Osteoblast (primary cell): ENCODE results near the gene MUC21. TPM values are rescaled to one million over a fixed set of nuclear protein-coding genes. Genes with fewer than 3 reads are reported as not detected.
"Not testable (repeated sequence)": the region's sequence is repeated elsewhere in the genome, so short reads cannot be mapped to it uniquely, and the experiment has no call there.

Experiments used
- DNase-seq: peaks from one replicate; pipeline ENCODE4 v3.0.0; 2011; ENCODE audit warnings: low spot score, mixed read lengths; ENCODE audit not compliant: insufficient read length; ENCODE audit errors: missing footprints
- H2AFZ ChIP-seq: 2 replicates; pipeline ENCODE4 v1.6.0; 2011; ENCODE audit warnings: mild to moderate bottlenecking, low read length
- H3K27ac ChIP-seq: 2 replicates; pipeline ENCODE4 v1.5.1; 2011; ENCODE audit warnings: mild to moderate bottlenecking, low read depth, low read length, moderate library complexity
- H3K27me3 ChIP-seq: 2 replicates; pipeline ENCODE4 v1.6.0; 2012; ENCODE audit warnings: mild to moderate bottlenecking, control low read depth, inconsistent platforms, low read length, moderate library complexity; ENCODE audit not compliant: insufficient read depth
- H3K36me3 ChIP-seq: 2 replicates; pipeline ENCODE4 v1.5.1; 2011; ENCODE audit warnings: mild to moderate bottlenecking, low read length, control low read depth, moderate library complexity; ENCODE audit not compliant: insufficient read depth
- H3K4me1 ChIP-seq: 2 replicates; pipeline ENCODE4 v1.5.1; 2011; ENCODE audit warnings: mild to moderate bottlenecking, low read length, control low read depth, moderate library complexity; ENCODE audit not compliant: insufficient read depth
- H3K4me2 ChIP-seq: 2 replicates; pipeline ENCODE4 v1.6.0; 2011; ENCODE audit warnings: mild to moderate bottlenecking, low read length; ENCODE audit not compliant: insufficient read depth
- H3K4me3 ChIP-seq: fragments of 200-600 bp; sonication (generic); 3 replicates; pipeline ENCODE4 v1.5.1; 2012; ENCODE audit warnings: mild to moderate bottlenecking, low read length, inconsistent platforms; ENCODE audit not compliant: insufficient read depth
- H3K79me2 ChIP-seq: 2 replicates; pipeline ENCODE4 v1.6.0; 2012; ENCODE audit warnings: mild to moderate bottlenecking, low read length, control low read depth, inconsistent platforms; ENCODE audit not compliant: insufficient read depth
- H3K9me3 ChIP-seq: 2 replicates; pipeline ENCODE4 v1.5.1; 2011; ENCODE audit warnings: low read depth, low read length, control low read depth
- H4K20me1 ChIP-seq: 2 replicates; pipeline ENCODE4 v1.6.0; 2012; ENCODE audit warnings: mild to moderate bottlenecking, low read length, control low read depth; ENCODE audit not compliant: insufficient read depth
- total RNA-seq: library from RNA; depleted of rRNA; stranded (reverse); fragments of >200 nt; gene quantifications from 2 replicates; pipeline ENCODE4 v1.2.3, GENCODE V29; 2012
- TF ChIP-seq, protein P1 (sequence below): IDR thresholded peaks from 2 replicates; pipeline ENCODE4 v1.5.1; 2011; ENCODE audit warnings: mild to moderate bottlenecking, low read depth, low read length, moderate library complexity; ENCODE audit errors: extremely low read depth

MUC21 gene
- total RNA-seq, 1 donor: not detected

- Histone ChIP-seq H3K9me3 (no peaks in the 10 kb centered on the region), H3K27me3 (no peaks in the 10 kb centered on the region), H3K4me2 (no peak overlapping the region), H3K4me1 (peaks cover 2% of the 10 kb centered on the region), H4K20me1 (no peaks in the 10 kb centered on the region), H2AFZ (no peak overlapping the region), H3K79me2 (no peaks in the 10 kb centered on the region), H3K27ac (no peak overlapping the region), H3K4me3 (no peak overlapping the region), H3K36me3 (no peaks in the 10 kb centered on the region)
- TF ChIP-seq, protein P1, sequence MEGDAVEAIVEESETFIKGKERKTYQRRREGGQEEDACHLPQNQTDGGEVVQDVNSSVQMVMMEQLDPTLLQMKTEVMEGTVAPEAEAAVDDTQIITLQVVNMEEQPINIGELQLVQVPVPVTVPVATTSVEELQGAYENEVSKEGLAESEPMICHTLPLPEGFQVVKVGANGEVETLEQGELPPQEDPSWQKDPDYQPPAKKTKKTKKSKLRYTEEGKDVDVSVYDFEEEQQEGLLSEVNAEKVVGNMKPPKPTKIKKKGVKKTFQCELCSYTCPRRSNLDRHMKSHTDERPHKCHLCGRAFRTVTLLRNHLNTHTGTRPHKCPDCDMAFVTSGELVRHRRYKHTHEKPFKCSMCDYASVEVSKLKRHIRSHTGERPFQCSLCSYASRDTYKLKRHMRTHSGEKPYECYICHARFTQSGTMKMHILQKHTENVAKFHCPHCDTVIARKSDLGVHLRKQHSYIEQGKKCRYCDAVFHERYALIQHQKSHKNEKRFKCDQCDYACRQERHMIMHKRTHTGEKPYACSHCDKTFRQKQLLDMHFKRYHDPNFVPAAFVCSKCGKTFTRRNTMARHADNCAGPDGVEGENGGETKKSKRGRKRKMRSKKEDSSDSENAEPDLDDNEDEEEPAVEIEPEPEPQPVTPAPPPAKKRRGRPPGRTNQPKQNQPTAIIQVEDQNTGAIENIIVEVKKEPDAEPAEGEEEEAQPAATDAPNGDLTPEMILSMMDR: no peak
- DNase-seq: no peak
Measured at GRCh38 chr6:30965140-30965601, 18.3 kb upstream of the MUC21 start.

DNA sequence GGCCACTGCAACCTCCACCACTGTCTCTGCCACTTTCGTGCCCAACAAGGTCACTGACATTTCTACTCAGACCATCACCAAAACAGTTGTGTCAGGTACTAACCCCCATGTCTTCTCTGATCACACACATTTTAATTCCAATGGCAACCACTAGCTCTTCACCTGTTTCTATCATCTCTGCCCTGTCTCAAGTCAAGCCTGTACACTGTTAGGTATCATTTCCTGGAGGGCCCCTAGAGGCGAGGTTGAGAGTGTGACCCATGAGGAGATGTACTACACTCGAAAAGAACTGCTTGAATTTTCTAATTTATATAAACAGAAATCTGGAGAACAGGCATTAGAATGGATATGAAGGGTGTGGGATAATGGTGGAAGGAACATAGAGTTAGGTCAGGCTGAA, 17.4 kb upstream of the MUC21 start:
- no peaks in the 10 kb centered on the region for H3K4me1 ChIP-seq
- no peak for DNase-seq
- H3K4me3 ChIP-seq: no peak overlapping the region
- no peak overlapping the region for H2AFZ ChIP-seq
- H3K4me2 ChIP-seq: no peak overlapping the region
- no peaks in the 10 kb centered on the region for H3K36me3 ChIP-seq
- no peak overlapping the region for H3K27ac ChIP-seq
- H3K9me3 ChIP-seq: no peaks in the 10 kb centered on the region
- H3K27me3 ChIP-seq: no peaks in the 10 kb centered on the region
- no peaks in the 10 kb centered on the region for H3K79me2 ChIP-seq
- H4K20me1 ChIP-seq: no peaks in the 10 kb centered on the region
- TF ChIP-seq, protein P1: no peak

DNA sequence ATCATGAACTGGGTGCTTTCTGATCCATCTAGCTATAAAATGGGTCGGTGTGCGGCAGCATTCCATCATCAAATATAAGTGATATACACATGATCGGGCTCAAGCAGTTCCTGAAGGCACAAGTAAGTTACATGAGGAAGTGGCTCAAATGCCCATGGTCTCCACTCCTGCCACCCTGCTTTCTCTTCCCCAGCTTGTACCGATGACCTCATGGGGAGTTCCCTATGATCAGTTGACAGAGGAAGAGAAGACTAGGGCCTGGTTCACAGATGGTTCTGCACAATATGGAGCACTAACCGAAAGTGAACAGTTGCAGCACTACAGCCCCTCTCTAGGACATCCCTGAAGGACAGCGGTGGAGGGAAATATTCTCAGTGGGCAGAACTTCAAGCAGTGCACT, 14.3 kb upstream of the MUC21 start:
- H3K9me3 ChIP-seq, H3K4me3 ChIP-seq, H3K79me2 ChIP-seq, H3K27me3 ChIP-seq, H4K20me1 ChIP-seq, H2AFZ ChIP-seq, H3K27ac ChIP-seq, DNase-seq, H3K4me1 ChIP-seq, H3K4me2 ChIP-seq, H3K36me3 ChIP-seq: not testable (repeated sequence)

GRCh38 chr6:30970946-30971345, 12.6 kb upstream of the MUC21 start:
- peaks cover 10% of the 10 kb centered on the region for H3K27me3 ChIP-seq
- no peak for DNase-seq

More at GRCh38 chr6:30970946-30971345, 12.6 kb upstream of the MUC21 start:
- Histone ChIP-seq H2AFZ (no peak overlapping the region), H3K4me3 (no peak overlapping the region), H3K4me2 (no peak overlapping the region), H4K20me1 (no peaks in the 10 kb centered on the region), H3K9me3 (no peaks in the 10 kb centered on the region), H3K4me1 (no peaks in the 10 kb centered on the region), H3K79me2 (no peaks in the 10 kb centered on the region), H3K36me3 (no peaks in the 10 kb centered on the region), H3K27ac (no peak overlapping the region)
- TF ChIP-seq, protein P1: no peak
